Measurements from ENCODE around the gene CXCL13.
"Not testable (repeated sequence)": the region's sequence is repeated elsewhere in the genome, so short reads cannot be mapped to it uniquely, and the experiment has no call there.

CXCL13 gene

DNA sequence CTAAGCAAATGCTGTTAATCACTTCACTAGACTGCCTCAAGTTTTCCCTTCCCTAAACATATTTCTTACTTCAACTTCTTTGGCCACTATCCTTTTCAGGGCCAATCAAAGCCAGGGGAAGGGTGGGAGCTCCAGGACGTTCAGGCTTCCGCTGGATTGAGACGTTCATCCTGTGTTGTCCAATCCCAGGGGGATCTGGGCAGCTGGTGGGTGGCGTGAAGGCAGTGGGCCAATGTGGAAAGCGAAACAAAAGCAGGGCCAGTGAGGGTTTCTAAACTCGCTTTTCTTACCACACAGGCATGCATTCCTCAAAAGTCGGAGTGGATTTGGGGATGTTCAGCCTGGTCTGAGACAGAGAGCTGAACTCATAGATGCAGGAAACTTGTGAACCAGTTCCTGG, 7.6 kb downstream of the CXCL13 start:
- no peak for DNase-seq

DNA sequence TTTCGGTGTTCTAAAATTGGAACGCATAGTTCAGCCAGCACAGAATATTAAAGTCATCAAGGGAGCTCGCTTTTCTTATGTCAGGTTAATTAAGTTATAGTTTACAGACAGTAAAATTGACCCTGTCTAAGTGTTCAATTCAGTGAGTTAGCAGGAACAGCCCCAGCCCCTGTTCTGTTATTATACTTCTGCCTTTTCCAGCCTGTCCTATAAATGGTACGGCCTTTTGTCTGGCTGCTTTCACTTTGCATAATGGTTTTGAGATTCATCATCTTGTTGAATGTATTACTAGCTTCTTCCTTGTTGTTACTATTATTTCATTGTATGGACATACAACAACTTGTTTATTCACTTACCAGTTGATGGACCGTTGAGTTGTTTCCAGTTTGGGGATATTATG, 9.5 kb downstream of the CXCL13 start:
- DNase-seq, result no peak

DNA sequence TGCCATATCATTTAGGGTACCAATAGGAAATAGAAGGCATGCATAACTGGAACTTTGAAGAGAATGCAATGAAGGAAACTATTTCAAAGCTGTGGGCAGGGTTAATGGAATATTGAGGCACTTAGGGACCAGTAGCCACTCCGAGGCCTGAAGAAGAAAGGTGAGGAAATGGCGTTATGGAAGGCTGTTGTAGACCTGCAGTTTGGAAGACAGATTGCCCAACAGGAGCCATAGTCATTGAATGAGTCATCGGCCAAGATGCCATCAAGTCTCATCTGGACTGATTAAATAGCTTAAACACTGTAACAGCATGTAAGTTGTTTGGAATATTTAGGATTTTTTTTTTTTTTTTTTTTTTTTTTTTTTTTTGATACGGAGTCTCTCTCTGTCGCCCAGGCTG, 11.6 kb downstream of the CXCL13 start:
- DNase-seq, result no peak

DNA sequence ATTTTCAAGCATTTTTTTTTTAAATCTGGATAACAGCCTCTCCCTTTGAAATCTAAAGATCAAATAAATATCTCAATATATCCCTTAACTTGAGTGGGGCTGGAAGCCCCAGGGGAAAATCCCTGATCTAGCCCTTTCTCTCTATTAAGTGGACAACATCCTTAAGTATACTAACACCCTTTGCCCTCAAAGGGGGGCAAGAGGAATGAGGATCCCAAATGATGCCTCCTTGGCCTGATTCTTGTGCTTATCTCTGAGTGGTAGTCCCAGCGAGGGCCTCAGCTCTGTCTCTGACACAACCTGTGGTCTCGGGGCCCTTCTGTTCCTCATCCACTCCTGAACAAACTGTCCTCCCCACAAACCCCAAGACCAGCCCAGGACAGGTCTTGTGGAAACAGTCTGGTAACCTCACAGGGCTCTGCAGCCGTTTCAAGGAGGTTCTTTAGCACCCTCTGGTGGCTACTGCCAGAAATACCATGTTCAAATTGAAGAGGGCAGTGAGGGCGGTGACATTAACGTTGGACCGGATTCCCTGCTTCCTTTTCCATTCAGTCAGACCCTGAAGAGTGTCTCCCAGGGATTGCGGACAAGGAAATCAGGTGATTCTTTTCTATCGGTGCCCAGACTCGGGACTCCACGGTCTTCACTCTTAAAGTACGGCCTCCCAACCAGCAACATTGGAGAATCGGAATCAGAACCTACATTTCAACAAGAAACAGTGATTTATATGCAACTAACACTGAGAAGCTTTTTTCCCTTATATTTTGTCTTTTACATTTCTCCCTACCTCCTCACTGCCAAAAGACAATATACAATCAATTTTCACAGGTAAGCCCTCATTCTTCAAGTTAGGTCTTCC, 13.0 kb downstream of the CXCL13 start:
- DNase-seq, result peak; percentile 37

DNA sequence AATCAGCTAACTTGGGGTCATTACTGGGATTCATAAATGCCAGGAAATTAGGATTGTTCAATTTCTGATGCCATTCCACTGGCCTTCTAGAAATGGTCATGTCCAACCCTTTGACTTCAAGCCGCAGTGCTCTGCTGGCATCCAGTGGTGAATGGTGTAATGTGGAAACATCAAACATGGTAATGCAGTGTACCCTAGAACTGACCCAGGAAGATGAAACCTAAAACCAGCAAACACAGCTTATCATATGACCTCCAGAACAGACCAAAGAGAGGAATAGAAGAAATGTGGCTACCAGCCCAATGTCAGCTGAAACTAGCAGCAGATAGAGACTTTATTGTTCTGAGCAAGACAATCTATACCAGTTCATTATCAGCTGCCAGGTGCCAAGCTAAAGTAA, 13.8 kb downstream of the CXCL13 start:
- DNase-seq, result no peak

DNA sequence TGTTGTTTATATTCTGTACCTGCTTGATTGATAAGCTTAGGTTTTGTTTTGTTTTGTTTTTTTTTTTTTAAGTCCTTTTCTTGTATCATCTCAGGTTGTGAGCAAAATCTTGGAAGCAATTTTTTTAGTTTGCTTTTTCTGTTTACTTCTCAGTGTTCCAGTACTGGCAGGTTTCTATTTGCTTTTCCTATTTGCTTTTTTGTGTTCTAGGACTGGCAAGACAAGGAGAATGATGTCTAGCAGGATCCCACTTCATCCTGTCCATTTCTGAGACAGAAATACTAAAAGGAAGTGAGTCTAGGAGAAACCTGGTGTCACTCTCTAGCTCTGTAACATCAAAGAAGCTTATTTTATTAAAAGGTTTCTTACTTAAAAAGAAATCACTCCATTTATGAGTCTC, 15.6 kb downstream of the CXCL13 start:
- DNase-seq, result no peak

DNA sequence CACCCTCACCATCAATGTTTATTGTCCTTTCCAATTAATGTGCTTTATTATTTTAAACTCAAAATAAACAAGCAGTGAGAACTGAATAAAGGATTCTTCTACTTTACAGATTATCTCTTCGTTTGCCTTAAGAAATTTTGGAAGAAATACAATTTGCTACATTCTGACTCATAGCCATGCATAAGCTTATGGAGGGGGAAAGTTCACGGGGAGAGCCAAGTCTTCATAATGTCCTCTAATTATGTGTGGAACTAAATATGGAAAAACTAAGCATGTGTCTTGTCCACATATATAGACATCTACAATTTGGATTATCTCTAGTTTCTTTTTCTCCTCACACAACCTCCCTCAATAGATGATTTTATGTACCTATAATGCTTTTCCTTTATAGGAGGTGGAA, 17.5 kb downstream of the CXCL13 start:
- no peak for DNase-seq

DNA sequence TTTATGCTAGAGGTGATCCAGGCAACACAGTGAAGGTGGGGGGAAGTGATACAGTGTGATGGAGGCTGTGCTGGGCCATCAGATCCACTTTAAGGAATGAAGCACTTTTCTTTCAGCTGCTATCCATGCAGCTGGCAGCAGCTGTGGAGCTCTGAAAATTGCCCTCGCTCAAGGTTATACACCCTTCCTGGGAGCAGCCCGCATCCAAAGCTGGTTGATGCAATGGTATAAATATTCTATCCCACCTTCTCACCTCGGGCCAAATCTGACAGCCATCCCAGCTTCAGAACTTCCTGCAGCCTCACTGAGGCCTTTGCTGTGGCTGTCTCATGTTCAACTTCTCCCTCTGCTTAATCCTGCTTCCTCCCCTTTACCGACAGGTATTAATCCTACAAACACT, 18.6 kb downstream of the CXCL13 start:
- DNase-seq, result no peak

DNA sequence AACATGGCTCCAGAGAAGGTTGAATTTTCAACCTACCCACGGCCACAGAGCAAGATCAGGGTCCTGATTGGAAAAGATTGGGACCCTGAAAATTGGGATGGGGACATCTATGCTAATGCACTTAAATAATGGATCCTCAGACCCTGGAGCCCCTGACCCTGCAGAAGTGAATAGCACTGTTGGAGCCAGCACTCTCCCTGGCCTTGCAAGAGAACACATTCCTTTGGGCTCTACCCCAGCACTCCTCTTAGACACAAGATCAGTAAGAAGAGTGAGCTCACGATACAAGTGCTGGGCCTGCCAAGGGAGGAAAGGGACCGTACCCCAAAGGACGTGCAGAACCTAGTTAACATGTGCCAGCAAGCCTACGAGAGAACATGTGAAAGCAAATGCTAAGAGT, 19.9 kb downstream of the CXCL13 start:
- no peak for DNase-seq

DNA sequence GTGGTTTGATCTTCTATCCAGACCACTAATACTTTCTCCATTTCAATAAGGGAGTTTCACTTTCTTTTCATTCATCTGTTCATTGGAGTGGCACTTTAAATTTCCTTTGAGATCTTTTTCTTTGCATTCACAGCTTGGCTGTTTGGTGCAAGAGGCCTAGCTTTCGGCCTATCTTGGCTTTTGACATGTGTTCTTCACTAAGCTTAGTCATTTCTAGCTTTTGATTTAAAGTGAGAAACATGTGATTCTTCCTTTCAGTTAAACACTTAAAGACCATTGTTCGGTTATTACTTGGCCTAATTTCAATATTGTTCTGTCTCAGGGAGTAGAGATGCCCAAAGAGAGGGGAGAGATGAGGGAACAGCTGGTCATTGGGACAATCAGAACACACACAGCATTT, 24.3 kb downstream of the CXCL13 start:
- DNase-seq, result no peak

DNA sequence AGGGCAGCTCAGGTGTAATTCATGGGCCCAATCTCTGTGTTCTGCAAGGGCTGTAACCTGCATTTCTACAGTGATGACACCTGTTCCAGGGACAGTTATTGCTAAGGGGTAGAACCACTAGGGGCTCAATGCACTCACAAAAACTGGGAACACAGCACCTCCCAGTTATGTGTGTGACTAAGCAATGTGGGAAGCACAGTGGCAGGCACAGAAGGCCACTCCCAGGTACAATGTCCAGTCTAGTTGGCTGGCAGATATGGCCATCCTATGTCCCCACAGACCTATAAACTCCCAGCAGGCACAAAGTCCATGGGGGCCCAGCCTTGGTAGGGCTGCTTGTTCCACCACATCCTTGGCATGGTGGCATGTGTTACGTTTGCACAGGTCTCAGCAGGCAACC, 25.7 kb downstream of the CXCL13 start:
- no peak for DNase-seq

DNA sequence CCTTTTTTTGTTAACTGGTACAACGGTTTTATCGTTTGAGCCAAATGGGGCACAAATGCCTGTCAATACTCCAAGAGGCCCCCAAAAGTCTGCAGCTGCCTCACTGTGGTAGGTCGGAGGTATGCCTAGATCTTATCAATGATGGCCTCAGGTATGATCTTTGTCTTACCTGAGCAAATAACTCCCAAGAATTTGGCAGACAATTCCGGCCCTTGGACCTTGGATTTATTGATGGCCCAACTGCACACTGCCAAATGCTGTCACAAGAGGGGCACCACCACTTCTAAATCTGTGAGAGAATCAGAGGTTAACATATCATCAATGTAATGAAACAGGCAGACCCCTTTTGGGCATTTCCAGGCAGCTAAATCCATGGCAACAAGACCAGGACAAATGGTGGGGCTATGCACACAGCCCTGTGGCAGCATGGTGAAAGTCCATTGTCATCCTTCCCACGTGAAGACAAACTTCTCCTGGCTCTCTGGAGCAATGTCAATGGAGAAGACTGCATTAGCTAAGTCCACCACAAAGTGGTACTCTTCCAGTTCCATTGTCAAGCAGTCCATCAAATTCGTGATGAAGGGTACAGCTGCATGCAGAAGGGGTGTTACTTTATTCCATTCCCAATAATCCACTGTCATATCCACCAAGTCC, 28.6 kb downstream of the CXCL13 start:
- no peak for DNase-seq

DNA sequence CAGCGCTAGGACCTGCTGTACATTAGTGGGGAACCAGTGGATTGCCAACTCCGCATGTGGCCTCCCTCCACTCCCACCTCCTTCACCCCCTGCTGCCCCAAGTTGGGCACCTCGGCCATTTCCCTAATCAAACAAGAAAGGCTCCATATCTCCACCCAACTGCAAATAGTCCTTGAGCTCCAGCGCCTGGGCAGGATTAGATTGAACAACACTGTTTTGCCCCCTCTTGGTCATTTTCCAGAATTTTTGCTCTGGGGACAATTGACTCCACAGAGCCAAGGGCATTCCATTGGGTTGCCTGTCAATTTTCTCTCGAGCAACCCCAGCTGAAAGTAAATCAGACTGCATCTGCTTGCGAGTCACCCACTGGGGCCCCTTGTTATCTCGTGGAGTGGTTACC, 29.6 kb downstream of the CXCL13 start:
- no peak for DNase-seq

DNA sequence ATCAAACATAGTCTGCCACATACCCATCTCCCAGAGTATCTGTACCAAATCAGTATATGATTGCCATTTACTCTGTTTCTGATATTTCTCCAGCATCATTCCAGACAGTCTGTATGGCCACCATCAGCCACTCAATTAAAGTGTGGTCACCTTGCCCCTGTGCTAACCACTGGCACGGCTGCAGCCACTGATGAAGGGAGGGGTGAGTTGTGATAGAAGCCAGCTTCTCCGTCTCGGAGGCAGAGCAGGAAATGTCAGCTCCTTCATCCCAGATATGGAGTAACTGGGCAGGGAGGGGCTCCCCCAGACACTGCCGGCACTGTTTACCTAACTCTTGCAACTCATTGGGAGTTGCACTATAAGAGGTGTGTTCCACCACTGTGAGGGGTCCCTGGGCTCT, 30.3 kb downstream of the CXCL13 start:
- no peak for DNase-seq

DNA sequence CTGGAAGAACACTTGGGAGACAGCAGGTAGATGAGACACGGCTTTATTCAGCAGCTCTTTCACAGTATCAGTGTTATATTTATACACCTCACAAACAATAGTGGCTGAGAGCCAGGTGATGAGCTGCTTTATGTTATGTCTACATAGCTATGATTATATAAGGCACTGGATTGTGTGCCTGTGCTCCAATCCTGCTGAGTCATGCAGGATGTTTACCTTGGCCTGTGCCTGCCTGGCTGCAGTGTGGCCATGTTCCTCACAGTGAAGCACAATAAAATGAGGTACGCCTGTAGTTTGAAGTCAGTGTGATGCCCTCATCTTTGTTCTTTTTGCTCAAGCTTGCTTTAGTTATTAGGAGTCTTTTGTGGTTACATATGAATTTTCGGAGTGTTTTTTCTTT, 31.3 kb downstream of the CXCL13 start:
- no peak for DNase-seq

DNA sequence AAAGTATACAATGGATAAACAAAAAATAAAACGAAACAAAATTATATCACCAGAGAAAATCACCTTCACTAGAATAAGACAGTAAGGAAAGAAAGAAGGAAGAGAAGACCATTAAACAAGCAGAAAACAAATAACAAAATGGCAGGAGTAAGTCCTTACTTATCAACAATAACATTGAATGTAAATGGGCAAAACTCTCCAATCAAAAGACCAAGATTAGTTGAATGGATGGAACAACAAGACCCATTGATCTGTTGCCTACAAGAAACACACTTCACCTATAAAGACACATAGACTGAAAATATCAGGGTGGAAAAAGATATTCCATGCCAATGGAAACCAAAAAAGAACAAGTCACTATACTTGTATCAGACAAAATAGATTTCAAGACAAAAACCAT, 38.4 kb downstream of the CXCL13 start:
- DNase-seq, result not testable (repeated sequence)

DNA sequence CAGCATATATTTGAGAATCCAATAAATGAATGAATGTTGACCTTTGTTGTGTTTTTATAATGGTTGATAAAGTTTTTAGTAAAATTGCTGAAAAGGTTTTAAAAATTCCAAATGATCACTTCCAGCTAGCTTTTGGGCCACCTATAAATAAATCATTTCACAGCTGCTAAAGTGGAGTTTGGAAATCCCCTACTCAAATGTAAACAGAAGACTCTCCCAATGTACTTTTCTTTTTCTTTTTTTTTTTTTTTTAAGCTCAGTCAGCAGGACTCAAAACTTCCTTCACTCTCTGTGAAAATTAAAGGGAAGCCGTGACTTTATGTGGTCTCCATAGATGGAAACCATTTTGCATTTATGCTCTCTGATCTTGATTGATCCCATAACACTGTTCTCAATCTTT, 45.2 kb downstream of the CXCL13 start:
- no peak for DNase-seq

DNA sequence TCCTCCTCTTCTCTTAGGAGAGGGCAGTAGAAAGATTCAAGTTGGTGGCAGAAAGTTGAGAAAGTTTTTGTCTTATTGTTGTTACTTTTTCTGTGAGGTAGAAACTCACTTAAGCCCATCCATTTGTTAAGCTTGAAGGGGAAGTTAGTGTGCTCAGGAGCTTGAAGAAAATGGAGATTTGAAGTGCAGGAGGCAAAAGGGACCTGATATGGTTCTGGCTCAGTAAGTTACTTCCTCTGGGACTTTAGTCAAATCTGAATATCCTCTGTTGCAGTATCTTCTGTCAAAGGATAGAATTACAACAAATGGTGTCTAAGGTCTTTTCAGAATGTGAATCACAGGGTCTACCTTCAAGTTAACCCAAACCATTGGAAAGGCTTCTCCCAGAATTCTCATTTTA, 46.2 kb downstream of the CXCL13 start:
- no peak for DNase-seq

DNA sequence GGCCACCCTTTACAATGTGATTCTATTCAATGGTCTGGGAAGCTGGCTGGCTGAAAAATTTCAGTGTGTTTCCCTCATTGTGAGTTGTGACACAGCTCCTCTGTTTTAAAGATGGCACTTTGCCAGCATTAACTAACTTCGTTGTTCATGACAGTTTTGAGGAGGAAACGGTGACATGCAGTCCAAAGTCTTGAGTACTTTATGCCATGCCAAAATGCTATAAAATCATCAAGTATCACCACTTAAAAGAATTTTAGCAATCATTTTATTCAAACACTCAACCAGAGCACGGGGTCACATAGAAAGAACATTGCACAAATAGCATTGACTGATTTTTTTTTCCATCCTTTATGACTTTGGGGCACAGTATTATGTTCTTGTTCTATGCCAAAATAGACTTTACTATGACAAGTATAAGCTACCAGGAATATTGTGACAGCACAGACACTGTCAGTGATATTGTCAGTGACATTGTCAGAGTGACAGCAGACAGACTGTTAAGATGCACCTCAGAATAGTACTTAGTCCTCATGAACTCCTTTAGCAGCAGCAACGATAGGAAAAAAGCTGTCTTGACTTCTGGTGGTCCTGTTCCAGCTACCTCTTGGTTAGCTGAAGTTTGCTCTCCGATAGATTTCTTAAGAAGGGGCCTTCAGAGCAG, 46.7 kb downstream of the CXCL13 start:
- no peak for DNase-seq

DNA sequence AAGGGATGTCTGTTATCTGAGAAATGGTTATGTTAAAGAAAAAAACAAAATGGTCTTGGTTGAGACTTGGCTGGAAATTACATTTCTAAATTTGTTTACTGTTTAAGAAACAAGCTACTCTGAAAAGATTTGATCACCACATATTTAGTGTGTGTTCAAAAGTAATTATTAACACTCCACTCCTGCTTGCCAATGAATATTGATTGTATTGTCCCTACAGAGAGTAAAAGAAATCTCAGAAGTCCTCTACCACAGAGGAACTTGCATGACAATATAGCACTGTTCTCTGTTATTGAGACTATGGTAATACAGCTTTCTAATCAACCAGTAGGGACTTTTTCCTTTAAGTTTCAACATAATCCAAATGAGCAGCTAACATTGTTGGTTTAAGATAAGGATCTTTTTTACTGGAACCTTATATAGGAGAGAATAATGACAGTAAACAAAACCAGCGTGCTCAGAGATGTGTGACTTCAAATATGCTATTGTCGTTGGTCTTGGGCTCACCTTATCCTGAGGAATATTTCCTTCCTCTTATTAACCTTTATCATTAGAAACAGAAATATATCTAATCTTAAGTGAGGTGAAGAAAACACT, 47.6 kb downstream of the CXCL13 start:
- no peak for DNase-seq

DNA sequence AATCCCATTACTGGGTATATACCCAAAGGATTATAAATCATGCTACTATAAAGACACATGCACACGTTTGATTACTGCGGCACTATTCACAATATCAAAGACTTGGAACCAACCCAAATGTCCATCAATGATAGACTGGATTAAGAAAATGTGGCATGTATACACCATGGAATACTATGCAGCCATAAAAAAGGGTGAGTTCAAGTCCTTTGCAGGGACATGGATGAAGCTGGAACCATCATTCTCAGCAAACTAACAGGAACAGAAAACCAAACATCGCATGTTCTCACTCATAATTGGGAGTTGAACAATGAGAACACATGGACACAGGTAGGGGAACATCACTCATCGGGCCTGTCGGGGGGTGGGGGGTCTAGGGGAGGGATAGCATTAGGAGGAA, 54.7 kb downstream of the CXCL13 start:
- DNase-seq, result not testable (repeated sequence)
